HepG2 (cell line): ENCODE results near the gene RUNX3.

Experiments
- ATRX ChIP-seq: sonication (generic); formaldehyde crosslinking; IDR thresholded peaks from 2 replicates; pipeline ENCODE4 v1.4.0; 2020; ENCODE audit warnings: missing genetic modification reagents, borderline replicate concordance
- SATB2 ChIP-seq: sonication (generic); formaldehyde crosslinking; IDR thresholded peaks from 2 replicates; pipeline ENCODE4 v1.5.0; 2020; ENCODE audit warnings: missing genetic modification reagents
- ZNF484 ChIP-seq: sonication (generic); formaldehyde crosslinking; IDR thresholded peaks from 2 replicates; pipeline ENCODE4 v1.5.1; 2020; ENCODE audit warnings: mild to moderate bottlenecking, low read depth, missing genetic modification reagents, borderline replicate concordance
- ZNF816 ChIP-seq: sonication (generic); formaldehyde crosslinking; IDR thresholded peaks from 2 replicates; pipeline ENCODE4 v1.8.0; 2022; ENCODE audit warnings: missing genetic modification reagents, mild to moderate bottlenecking, borderline replicate concordance
- TF ChIP-seq, protein P1 (sequence below): sonication (generic); formaldehyde crosslinking; IDR thresholded peaks from 2 replicates; pipeline ENCODE4 v1.5.0; 2020; ENCODE audit warnings: missing genetic modification reagents, mild to moderate bottlenecking, borderline replicate concordance

DNA sequence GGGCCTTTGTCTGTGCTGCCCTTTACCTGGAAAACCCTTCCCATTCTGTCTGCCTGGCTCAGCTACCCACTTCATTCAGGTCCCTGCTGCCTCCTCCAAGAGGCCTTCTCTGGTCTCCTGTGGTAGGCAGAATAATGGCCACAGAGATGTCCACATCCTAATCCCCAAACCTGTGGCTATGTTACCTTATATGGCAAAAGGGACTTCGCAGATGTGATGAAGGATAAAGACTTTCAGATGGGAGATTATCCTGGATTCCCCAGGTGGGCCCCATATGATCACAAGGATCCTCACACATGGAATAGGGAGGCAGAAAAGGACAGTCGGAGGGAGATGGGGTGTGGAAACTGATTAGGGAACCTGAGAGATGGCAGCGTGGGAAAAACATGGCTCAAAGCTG lies 14.2 kb upstream of the RUNX3 start:
- TF ChIP-seq ZNF816 = no peak
- TF ChIP-seq ZNF484 (CRISPR knock-in tag) = no peak
- TF ChIP-seq, protein P1, sequence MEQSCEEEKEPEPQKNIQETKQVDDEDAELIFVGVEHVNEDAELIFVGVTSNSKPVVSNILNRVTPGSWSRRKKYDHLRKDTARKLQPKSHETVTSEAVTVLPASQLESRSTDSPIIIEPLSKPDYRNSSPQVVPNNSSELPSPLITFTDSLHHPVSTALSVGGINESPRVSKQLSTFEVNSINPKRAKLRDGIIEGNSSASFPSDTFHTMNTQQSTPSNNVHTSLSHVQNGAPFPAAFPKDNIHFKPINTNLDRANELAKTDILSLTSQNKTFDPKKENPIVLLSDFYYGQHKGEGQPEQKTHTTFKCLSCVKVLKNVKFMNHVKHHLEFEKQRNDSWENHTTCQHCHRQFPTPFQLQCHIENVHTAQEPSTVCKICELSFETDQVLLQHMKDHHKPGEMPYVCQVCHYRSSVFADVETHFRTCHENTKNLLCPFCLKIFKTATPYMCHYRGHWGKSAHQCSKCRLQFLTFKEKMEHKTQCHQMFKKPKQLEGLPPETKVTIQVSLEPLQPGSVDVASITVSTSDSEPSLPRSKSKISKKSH (CRISPR knock-in tag) = no peak
- TF ChIP-seq ATRX (CRISPR knock-in tag) = no peak
- TF ChIP-seq SATB2 = no peak
